SK-N-SH treated with all-trans-retinoic acid at 6 μM for 48 hours (cell line): ENCODE data around the gene ZNF514.

ENCODE experiments used
- ATAC-seq: fragments of 200-7000 bp; cut with Tn5 transposase; 3 replicates; pipeline ENCODE4 v1.9.1; 2020; ENCODE audit warnings: mild to moderate bottlenecking, moderate library complexity
- ARNTL ChIP-seq: fragments of 450-650 bp; formaldehyde crosslinking; IDR thresholded peaks from 2 replicates; pipeline ENCODE4 v1.5.0; 2020; ENCODE audit warnings: low read depth, mild to moderate bottlenecking, moderate library complexity, borderline replicate concordance
- BACH2 ChIP-seq: fragments of 250-450 bp; sonication (Bioruptor Pico); IDR thresholded peaks from 2 replicates; pipeline ENCODE4 v1.9.0; 2021; ENCODE audit warnings: mild to moderate bottlenecking, borderline replicate concordance
- CSDC2 ChIP-seq: fragments of 250-450 bp; sonication (Bioruptor Pico); IDR thresholded peaks from 2 replicates; pipeline ENCODE4 v1.5.0; 2020; ENCODE audit warnings: mild to moderate bottlenecking, moderate library complexity
- ESRRG ChIP-seq: fragments of 250-450 bp; sonication (Bioruptor Pico); IDR thresholded peaks from 2 replicates; pipeline ENCODE4 v1.6.1; 2021; ENCODE audit warnings: mild to moderate bottlenecking
- GLIS3 ChIP-seq: fragments of 250-450 bp; sonication (Bioruptor Pico); IDR thresholded peaks from 2 replicates; pipeline ENCODE4 v1.5.0; 2020; ENCODE audit warnings: mild to moderate bottlenecking, moderate library complexity
- ISL1 ChIP-seq: fragments of 250-450 bp; sonication (Bioruptor Pico); IDR thresholded peaks from 2 replicates; pipeline ENCODE4 v2.1.2; 2022; ENCODE audit warnings: mild to moderate bottlenecking, moderate library complexity
- OSR1 ChIP-seq: fragments of 250-450 bp; sonication (Bioruptor Pico); IDR thresholded peaks from 2 replicates; pipeline ENCODE4 v1.8.0; 2022; ENCODE audit warnings: moderate library complexity, mild to moderate bottlenecking, inconsistent platforms
- PPARA ChIP-seq: fragments of 250-450 bp; sonication (Bioruptor Pico); IDR thresholded peaks from 2 replicates; pipeline ENCODE4 v1.5.0; 2020; ENCODE audit warnings: mild to moderate bottlenecking, borderline replicate concordance
- RARB ChIP-seq: fragments of 250-450 bp; sonication (Bioruptor Pico); IDR thresholded peaks from 2 replicates; pipeline ENCODE4 v1.8.0; 2021; ENCODE audit warnings: mild to moderate bottlenecking, moderate library complexity
- SNAI2 ChIP-seq: fragments of 250-450 bp; sonication (Bioruptor Pico); IDR thresholded peaks from 2 replicates; pipeline ENCODE4 v1.5.0; 2020; ENCODE audit warnings: mild to moderate bottlenecking, moderate library complexity
- TCF4 ChIP-seq: fragments of 250-450 bp; sonication (Bioruptor Pico); IDR thresholded peaks from 2 replicates; pipeline ENCODE4 v1.8.0; 2021; ENCODE audit warnings: mild to moderate bottlenecking, moderate library complexity, borderline replicate concordance
- TOX ChIP-seq: fragments of 250-450 bp; sonication (Bioruptor Pico); IDR thresholded peaks from 2 replicates; pipeline ENCODE4 v1.8.0; 2021; ENCODE audit warnings: mild to moderate bottlenecking, moderate library complexity, borderline replicate concordance
- ZC3H10 ChIP-seq: fragments of 250-450 bp; sonication (Bioruptor Pico); IDR thresholded peaks from 2 replicates; pipeline ENCODE4 v1.5.1; 2021; ENCODE audit warnings: mild to moderate bottlenecking, moderate library complexity
- ZFP3 ChIP-seq: fragments of 250-450 bp; sonication (Bioruptor Pico); IDR thresholded peaks from 2 replicates; pipeline ENCODE4 v1.5.0; 2020; ENCODE audit warnings: mild to moderate bottlenecking, moderate library complexity
- ZFP30 ChIP-seq: fragments of 450-650 bp; formaldehyde crosslinking; IDR thresholded peaks from 2 replicates; pipeline ENCODE4 v1.5.0; 2022; ENCODE audit warnings: mild to moderate bottlenecking, moderate library complexity
- ZNF565 ChIP-seq: fragments of 450-650 bp; formaldehyde crosslinking; conservative IDR thresholded peaks from 2 replicates; pipeline ENCODE4 v1.5.0; 2020; ENCODE audit warnings: low read depth, mild to moderate bottlenecking, moderate library complexity
- ZNF70 ChIP-seq: fragments of 450-650 bp; formaldehyde crosslinking; IDR thresholded peaks from 2 replicates; pipeline ENCODE4 v1.5.0; 2020; ENCODE audit warnings: mild to moderate bottlenecking, moderate library complexity
- ZNF8 ChIP-seq: fragments of 450-650 bp; formaldehyde crosslinking; IDR thresholded peaks from 2 replicates; pipeline ENCODE4 v1.5.0; 2020; ENCODE audit warnings: mild to moderate bottlenecking, moderate library complexity
- TF ChIP-seq, protein P1 (sequence below): fragments of 250-450 bp; sonication (Bioruptor Pico); IDR thresholded peaks from 2 replicates; pipeline ENCODE4 v1.5.1; 2020; ENCODE audit warnings: low read depth, mild to moderate bottlenecking, moderate library complexity
- TF ChIP-seq, protein P2 (sequence below): fragments of 250-450 bp; sonication (Bioruptor Pico); IDR thresholded peaks from 2 replicates; pipeline ENCODE4 v1.8.0; 2020; ENCODE audit warnings: mild to moderate bottlenecking, moderate library complexity, borderline replicate concordance
- TF ChIP-seq, protein P3 (sequence below): fragments of 250-450 bp; sonication (Bioruptor Pico); IDR thresholded peaks from 2 replicates; pipeline ENCODE4 v1.5.1; 2021; ENCODE audit warnings: mild to moderate bottlenecking, moderate library complexity
- TF ChIP-seq, protein P4 (sequence below): fragments of 250-450 bp; sonication (Bioruptor Pico); IDR thresholded peaks from 2 replicates; pipeline ENCODE4 v1.5.0; 2020; ENCODE audit warnings: mild to moderate bottlenecking, moderate library complexity
- TF ChIP-seq, protein P5 (sequence below): fragments of 250-450 bp; sonication (Bioruptor Pico); IDR thresholded peaks from 2 replicates; pipeline ENCODE4 v1.8.0; 2021; ENCODE audit warnings: low read depth, mild to moderate bottlenecking, moderate library complexity, borderline replicate concordance

ZNF514 gene

DNA sequence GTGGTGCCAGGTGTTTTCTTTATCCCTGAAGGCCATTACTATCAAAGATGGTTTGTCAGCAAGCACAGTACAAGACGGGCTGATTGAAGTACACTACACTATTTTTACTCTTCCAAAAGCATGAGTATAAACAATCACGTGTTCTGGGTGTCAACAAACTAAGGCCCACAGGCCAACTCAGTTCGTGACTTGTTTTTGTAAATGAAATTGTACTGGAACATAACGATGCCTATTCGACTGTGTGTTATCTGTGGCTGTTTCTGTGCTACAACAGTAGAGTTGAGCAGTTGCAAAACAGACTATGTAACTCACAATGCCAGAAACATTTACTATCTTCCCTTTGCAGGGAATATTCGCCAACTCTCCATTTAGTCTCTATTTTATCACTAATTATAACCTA, 50.4 kb downstream of the ZNF514 start:
- TF ChIP-seq ZFP30 (CRISPR knock-in tag) = no peak
- no peak for TF ChIP-seq ZNF8 (CRISPR knock-in tag)
- TF ChIP-seq ESRRG = no peak
- TF ChIP-seq ARNTL (CRISPR knock-in tag) = no peak
- no peak for TF ChIP-seq ISL1 (CRISPR knock-in tag)
- TF ChIP-seq TOX (CRISPR knock-in tag) = no peak
- TF ChIP-seq, protein P1, sequence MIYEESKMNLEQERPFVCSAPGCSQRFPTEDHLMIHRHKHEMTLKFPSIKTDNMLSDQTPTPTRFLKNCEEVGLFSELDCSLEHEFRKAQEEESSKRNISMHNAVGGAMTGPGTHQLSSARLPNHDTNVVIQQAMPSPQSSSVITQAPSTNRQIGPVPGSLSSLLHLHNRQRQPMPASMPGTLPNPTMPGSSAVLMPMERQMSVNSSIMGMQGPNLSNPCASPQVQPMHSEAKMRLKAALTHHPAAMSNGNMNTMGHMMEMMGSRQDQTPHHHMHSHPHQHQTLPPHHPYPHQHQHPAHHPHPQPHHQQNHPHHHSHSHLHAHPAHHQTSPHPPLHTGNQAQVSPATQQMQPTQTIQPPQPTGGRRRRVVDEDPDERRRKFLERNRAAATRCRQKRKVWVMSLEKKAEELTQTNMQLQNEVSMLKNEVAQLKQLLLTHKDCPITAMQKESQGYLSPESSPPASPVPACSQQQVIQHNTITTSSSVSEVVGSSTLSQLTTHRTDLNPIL (CRISPR knock-in tag) = no peak
- no peak for TF ChIP-seq OSR1 (CRISPR knock-in tag)
- TF ChIP-seq, protein P2, sequence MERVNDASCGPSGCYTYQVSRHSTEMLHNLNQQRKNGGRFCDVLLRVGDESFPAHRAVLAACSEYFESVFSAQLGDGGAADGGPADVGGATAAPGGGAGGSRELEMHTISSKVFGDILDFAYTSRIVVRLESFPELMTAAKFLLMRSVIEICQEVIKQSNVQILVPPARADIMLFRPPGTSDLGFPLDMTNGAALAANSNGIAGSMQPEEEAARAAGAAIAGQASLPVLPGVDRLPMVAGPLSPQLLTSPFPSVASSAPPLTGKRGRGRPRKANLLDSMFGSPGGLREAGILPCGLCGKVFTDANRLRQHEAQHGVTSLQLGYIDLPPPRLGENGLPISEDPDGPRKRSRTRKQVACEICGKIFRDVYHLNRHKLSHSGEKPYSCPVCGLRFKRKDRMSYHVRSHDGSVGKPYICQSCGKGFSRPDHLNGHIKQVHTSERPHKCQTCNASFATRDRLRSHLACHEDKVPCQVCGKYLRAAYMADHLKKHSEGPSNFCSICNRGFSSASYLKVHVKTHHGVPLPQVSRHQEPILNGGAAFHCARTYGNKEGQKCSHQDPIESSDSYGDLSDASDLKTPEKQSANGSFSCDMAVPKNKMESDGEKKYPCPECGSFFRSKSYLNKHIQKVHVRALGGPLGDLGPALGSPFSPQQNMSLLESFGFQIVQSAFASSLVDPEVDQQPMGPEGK (CRISPR knock-in tag) = no peak
- TF ChIP-seq TCF4 = no peak
- TF ChIP-seq BACH2 (CRISPR knock-in tag) = no peak
- no peak for TF ChIP-seq CSDC2 (CRISPR knock-in tag)
- TF ChIP-seq RARB = no peak
- TF ChIP-seq, protein P3, sequence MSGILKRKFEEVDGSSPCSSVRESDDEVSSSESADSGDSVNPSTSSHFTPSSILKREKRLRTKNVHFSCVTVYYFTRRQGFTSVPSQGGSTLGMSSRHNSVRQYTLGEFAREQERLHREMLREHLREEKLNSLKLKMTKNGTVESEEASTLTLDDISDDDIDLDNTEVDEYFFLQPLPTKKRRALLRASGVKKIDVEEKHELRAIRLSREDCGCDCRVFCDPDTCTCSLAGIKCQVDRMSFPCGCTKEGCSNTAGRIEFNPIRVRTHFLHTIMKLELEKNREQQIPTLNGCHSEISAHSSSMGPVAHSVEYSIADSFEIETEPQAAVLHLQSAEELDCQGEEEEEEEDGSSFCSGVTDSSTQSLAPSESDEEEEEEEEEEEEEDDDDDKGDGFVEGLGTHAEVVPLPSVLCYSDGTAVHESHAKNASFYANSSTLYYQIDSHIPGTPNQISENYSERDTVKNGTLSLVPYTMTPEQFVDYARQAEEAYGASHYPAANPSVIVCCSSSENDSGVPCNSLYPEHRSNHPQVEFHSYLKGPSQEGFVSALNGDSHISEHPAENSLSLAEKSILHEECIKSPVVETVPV (CRISPR knock-in tag) = no peak
- no peak for TF ChIP-seq PPARA
- TF ChIP-seq, all 23 proteins: peak for 0
- no peak for ATAC-seq

DNA sequence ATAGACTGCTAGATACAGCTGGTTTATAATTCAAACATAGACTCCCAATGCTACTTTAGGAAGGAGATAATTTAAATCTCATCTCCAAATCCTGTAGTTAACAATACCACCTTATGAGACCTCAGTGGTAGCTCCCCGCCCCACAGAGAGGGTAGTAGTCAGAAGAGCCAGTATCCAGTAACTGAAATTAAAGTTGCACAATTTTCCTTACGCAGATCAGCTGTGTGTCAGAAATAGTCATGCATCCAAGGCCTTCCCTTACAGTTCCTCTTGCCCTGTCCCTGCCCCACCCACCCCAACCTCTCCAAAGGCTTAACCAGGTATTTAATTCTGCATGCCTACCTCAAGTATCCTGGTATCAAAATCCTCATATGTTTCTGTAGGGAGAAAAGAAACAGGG, 53.6 kb downstream of the ZNF514 start:
- TF ChIP-seq TOX (CRISPR knock-in tag) = no peak
- no peak for TF ChIP-seq ZNF8 (CRISPR knock-in tag)
- no peak for TF ChIP-seq TCF4
- TF ChIP-seq GLIS3 (CRISPR knock-in tag) = no peak
- TF ChIP-seq ZFP3 = no peak
- TF ChIP-seq, protein P4, sequence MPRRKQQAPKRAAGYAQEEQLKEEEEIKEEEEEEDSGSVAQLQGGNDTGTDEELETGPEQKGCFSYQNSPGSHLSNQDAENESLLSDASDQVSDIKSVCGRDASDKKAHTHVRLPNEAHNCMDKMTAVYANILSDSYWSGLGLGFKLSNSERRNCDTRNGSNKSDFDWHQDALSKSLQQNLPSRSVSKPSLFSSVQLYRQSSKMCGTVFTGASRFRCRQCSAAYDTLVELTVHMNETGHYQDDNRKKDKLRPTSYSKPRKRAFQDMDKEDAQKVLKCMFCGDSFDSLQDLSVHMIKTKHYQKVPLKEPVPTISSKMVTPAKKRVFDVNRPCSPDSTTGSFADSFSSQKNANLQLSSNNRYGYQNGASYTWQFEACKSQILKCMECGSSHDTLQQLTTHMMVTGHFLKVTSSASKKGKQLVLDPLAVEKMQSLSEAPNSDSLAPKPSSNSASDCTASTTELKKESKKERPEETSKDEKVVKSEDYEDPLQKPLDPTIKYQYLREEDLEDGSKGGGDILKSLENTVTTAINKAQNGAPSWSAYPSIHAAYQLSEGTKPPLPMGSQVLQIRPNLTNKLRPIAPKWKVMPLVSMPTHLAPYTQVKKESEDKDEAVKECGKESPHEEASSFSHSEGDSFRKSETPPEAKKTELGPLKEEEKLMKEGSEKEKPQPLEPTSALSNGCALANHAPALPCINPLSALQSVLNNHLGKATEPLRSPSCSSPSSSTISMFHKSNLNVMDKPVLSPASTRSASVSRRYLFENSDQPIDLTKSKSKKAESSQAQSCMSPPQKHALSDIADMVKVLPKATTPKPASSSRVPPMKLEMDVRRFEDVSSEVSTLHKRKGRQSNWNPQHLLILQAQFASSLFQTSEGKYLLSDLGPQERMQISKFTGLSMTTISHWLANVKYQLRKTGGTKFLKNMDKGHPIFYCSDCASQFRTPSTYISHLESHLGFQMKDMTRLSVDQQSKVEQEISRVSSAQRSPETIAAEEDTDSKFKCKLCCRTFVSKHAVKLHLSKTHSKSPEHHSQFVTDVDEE (CRISPR knock-in tag) = no peak
- TF ChIP-seq, protein P2 (CRISPR knock-in tag) = no peak
- TF ChIP-seq OSR1 (CRISPR knock-in tag) = no peak
- no peak for TF ChIP-seq ZNF70
- TF ChIP-seq, protein P5, sequence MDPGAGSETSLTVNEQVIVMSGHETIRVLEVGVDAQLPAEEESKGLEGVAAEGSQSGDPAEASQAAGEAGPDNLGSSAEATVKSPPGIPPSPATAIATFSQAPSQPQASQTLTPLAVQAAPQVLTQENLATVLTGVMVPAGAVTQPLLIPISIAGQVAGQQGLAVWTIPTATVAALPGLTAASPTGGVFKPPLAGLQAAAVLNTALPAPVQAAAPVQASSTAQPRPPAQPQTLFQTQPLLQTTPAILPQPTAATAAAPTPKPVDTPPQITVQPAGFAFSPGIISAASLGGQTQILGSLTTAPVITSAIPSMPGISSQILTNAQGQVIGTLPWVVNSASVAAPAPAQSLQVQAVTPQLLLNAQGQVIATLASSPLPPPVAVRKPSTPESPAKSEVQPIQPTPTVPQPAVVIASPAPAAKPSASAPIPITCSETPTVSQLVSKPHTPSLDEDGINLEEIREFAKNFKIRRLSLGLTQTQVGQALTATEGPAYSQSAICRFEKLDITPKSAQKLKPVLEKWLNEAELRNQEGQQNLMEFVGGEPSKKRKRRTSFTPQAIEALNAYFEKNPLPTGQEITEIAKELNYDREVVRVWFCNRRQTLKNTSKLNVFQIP = no peak

DNA sequence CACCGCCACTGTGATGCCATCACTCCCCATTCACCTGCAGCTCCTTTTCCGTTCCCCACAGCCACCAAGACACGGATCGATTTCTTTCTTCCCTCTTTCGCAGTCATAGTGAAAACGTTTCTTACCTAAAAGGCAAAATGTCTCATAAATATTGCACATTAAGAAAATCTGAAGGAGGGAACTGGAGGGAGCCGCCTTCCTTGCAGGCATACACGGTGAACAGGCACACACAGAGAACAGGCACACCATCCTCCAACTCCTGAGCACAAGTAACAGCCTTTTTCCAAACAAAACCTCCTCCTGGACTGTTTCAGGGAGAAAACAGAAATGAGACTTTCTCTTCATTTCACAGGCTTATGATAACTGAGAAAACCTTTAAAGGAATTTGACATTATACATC, 55.0 kb downstream of the ZNF514 start:
- TF ChIP-seq ZNF70 (no peak), ARNTL (CRISPR knock-in tag) (no peak), SNAI2 (CRISPR knock-in tag) (no peak), ZNF565 (CRISPR knock-in tag) (no peak), ZC3H10 (CRISPR knock-in tag) (no peak), CSDC2 (CRISPR knock-in tag) (no peak), BACH2 (CRISPR knock-in tag) (no peak), ZFP30 (CRISPR knock-in tag) (no peak), OSR1 (CRISPR knock-in tag) (no peak)
- TF ChIP-seq, protein P2 (CRISPR knock-in tag) = no peak
- ATAC-seq = no peak

More for the DNA sequence above, 53.6 kb downstream of the ZNF514 start:
- ATAC-seq = no peak
